Measurements from ENCODE around the gene CRYBG1.

Gene CRYBG1

DNA sequence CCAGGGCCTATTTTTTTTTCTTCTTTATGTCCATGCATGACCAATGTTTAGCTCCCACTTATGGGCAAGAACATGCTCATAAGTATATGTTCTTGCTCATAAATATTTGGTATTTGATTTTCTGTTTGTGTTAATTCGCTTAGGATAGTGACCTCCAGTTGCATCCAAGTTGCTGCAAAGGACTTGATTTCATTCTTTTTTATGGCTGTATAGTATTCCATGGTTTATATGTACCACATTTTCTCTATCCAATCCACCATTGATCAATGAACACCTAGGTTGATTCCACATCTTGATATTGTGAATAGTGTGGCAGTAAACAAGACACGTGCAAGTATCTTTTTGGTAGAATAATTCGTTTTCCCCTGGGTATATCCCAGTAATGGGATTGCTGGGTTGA is 190.6 kb downstream of the CRYBG1 start:
- no peak for TF ChIP-seq SIN3A (IDR thresholded peaks at IDR 0.05; ENCODE audit: borderline replicate concordance, insufficient read depth, low read length)
- TF ChIP-seq POLR2AphosphoS5 (IDR thresholded peaks at IDR 0.05; ENCODE audit: low read depth, low read length): no peak
- TF ChIP-seq, protein P1, sequence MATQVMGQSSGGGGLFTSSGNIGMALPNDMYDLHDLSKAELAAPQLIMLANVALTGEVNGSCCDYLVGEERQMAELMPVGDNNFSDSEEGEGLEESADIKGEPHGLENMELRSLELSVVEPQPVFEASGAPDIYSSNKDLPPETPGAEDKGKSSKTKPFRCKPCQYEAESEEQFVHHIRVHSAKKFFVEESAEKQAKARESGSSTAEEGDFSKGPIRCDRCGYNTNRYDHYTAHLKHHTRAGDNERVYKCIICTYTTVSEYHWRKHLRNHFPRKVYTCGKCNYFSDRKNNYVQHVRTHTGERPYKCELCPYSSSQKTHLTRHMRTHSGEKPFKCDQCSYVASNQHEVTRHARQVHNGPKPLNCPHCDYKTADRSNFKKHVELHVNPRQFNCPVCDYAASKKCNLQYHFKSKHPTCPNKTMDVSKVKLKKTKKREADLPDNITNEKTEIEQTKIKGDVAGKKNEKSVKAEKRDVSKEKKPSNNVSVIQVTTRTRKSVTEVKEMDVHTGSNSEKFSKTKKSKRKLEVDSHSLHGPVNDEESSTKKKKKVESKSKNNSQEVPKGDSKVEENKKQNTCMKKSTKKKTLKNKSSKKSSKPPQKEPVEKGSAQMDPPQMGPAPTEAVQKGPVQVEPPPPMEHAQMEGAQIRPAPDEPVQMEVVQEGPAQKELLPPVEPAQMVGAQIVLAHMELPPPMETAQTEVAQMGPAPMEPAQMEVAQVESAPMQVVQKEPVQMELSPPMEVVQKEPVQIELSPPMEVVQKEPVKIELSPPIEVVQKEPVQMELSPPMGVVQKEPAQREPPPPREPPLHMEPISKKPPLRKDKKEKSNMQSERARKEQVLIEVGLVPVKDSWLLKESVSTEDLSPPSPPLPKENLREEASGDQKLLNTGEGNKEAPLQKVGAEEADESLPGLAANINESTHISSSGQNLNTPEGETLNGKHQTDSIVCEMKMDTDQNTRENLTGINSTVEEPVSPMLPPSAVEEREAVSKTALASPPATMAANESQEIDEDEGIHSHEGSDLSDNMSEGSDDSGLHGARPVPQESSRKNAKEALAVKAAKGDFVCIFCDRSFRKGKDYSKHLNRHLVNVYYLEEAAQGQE (IDR thresholded peaks at IDR 0.05; ENCODE audit: insufficient read depth in 1 of 2, low read depth in 2 of 2, low read length in 2 of 2): no peak
- no peak for TF ChIP-seq FOXP2 (optimal IDR thresholded peaks at IDR 0.05; ENCODE audit: borderline replicate concordance, extremely low read depth, extremely low read length, insufficient read depth)
- TF ChIP-seq TAF1 (IDR thresholded peaks at IDR 0.05; ENCODE audit: borderline replicate concordance, insufficient read depth, low read length): no peak

DNA sequence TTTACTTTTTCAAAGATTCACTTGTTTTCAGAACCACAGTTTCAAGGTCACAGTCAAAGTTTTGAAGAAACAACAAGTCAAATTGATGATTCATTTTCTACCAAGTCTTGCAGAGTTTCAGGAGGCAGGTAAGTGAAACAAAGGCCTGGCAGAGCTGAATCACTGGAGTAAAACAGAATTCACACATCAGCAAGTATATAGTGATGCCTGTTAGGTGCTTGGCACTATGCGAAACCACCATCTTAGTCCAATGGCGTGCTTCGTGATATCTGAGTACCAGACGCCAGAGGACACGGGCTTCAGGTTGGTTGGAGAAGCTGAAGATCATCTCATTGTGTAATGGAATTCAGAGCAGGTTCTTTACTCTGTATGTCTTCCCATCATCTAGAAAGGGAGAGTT is 192.9 kb downstream of the CRYBG1 start:
- TF ChIP-seq TAF1 (IDR thresholded peaks at IDR 0.05; ENCODE audit: borderline replicate concordance, insufficient read depth, low read length): no peak
- no peak for TF ChIP-seq SIN3A (IDR thresholded peaks at IDR 0.05; ENCODE audit: borderline replicate concordance, insufficient read depth, low read length)
- TF ChIP-seq FOXP2 (optimal IDR thresholded peaks at IDR 0.05; ENCODE audit: borderline replicate concordance, extremely low read depth, extremely low read length, insufficient read depth): no peak
- TF ChIP-seq, protein P1 (IDR thresholded peaks at IDR 0.05; ENCODE audit: insufficient read depth in 1 of 2, low read depth in 2 of 2, low read length in 2 of 2): no peak
- TF ChIP-seq POLR2AphosphoS5 (IDR thresholded peaks at IDR 0.05; ENCODE audit: low read depth, low read length): no peak

DNA sequence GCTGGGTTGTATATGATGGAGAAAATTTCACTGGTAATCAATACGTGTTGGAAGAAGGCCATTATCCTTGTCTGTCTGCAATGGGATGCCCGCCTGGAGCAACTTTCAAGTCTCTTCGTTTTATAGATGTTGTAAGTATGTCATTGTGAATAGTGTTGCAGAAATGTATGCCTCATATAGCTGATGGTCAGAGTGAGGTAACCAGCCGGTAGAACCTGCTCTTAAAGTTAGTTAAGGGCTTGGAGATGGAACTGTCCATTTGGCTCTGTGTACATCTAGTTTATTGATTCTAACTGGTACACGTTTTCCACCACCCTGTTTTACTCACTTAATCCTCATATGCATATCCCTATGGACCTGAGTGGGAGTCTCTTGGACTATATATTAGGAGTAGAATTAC is 195.2 kb downstream of the CRYBG1 start:
- TF ChIP-seq, protein P1 (IDR thresholded peaks at IDR 0.05; ENCODE audit: insufficient read depth in 1 of 2, low read depth in 2 of 2, low read length in 2 of 2): no peak
- TF ChIP-seq FOXP2 (optimal IDR thresholded peaks at IDR 0.05; ENCODE audit: borderline replicate concordance, extremely low read depth, extremely low read length, insufficient read depth): no peak
- no peak for TF ChIP-seq TAF1 (IDR thresholded peaks at IDR 0.05; ENCODE audit: borderline replicate concordance, insufficient read depth, low read length)
- TF ChIP-seq POLR2AphosphoS5 (IDR thresholded peaks at IDR 0.05; ENCODE audit: low read depth, low read length): no peak
- no peak for TF ChIP-seq SIN3A (IDR thresholded peaks at IDR 0.05; ENCODE audit: borderline replicate concordance, insufficient read depth, low read length)

DNA sequence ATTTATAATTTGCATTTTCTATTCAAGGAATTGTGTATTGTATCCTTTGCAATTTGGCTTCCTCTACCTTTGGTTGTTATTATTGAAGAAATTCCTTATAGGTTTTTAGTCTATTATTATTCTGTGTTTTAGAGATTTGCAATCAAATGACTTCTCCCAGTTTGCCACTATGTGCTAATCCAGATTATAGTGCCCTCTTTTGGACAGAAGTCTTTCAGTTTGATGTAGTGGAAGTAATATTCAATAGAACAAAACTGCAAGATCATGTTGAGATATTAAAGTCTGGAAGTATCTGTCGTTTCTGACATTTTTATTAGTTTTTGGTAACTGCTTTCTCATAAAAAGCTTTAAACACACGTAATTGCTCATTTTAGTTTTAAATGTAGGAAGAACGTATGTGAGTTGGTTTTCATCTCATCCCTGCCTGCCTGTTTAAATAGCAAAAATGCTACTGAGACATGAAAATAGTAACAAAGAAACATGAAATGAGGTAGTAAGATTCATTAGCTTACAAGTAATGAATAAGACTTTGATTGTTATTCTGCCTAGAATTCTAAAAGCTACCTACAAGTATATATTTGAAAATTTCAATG is 195.9 kb downstream of the CRYBG1 start:
- TF ChIP-seq, protein P1 (IDR thresholded peaks at IDR 0.05; ENCODE audit: insufficient read depth in 1 of 2, low read depth in 2 of 2, low read length in 2 of 2): no peak
- TF ChIP-seq POLR2AphosphoS5 (IDR thresholded peaks at IDR 0.05; ENCODE audit: low read depth, low read length) (no peak), FOXP2 (optimal IDR thresholded peaks at IDR 0.05; ENCODE audit: borderline replicate concordance, extremely low read depth, extremely low read length, insufficient read depth) (no peak)

DNA sequence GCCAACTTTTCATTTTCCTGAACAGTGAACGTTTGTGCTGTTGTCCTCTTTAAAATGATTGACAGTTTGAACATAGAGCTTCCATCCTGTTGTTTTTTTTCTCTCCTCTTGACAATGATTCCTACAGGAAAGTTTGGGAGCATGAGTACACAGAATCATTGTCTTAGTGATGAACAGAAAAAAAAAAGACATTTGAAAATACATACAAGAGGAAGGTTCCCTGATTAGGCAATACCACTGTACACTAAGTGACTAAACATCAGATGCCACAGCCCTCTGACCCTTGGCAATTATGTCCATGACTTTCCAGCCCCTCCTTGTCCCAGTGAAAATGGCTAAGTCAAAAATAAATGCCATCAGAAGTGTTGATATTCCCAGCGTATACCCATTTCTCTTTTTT is 197.3 kb downstream of the CRYBG1 start:
- no peak for TF ChIP-seq FOXP2 (optimal IDR thresholded peaks at IDR 0.05; ENCODE audit: borderline replicate concordance, extremely low read depth, extremely low read length, insufficient read depth)
- TF ChIP-seq POLR2AphosphoS5 (IDR thresholded peaks at IDR 0.05; ENCODE audit: low read depth, low read length): no peak
- TF ChIP-seq SIN3A (IDR thresholded peaks at IDR 0.05; ENCODE audit: borderline replicate concordance, insufficient read depth, low read length): no peak
- no peak for TF ChIP-seq TAF1 (IDR thresholded peaks at IDR 0.05; ENCODE audit: borderline replicate concordance, insufficient read depth, low read length)
- TF ChIP-seq, protein P1 (IDR thresholded peaks at IDR 0.05; ENCODE audit: insufficient read depth in 1 of 2, low read depth in 2 of 2, low read length in 2 of 2): no peak
